Stimulated activated CD4-positive, alpha-beta T cell treated with anti-CD3 and anti-CD28 coated beads, Interleukin-4, amount 100 ng/mL, for 48 hours (primary cell): ENCODE measurements around the gene CEP72.

Source experiments
- DNase-seq, 2 donors: peaks; one replicate each; pipeline ENCODE4 v3.0.0-alpha.2; 2020; ENCODE audit warnings: low read depth in 2 of 2

CEP72 gene

GRCh38 chr5:636951-637350, 24.8 kb downstream of the CEP72 start:
- no peak for DNase-seq

- DNase-seq, result no peak
These were observed 25.7 kb downstream of the CEP72 start for GRCh38 chr5:637581-638450.

DNA sequence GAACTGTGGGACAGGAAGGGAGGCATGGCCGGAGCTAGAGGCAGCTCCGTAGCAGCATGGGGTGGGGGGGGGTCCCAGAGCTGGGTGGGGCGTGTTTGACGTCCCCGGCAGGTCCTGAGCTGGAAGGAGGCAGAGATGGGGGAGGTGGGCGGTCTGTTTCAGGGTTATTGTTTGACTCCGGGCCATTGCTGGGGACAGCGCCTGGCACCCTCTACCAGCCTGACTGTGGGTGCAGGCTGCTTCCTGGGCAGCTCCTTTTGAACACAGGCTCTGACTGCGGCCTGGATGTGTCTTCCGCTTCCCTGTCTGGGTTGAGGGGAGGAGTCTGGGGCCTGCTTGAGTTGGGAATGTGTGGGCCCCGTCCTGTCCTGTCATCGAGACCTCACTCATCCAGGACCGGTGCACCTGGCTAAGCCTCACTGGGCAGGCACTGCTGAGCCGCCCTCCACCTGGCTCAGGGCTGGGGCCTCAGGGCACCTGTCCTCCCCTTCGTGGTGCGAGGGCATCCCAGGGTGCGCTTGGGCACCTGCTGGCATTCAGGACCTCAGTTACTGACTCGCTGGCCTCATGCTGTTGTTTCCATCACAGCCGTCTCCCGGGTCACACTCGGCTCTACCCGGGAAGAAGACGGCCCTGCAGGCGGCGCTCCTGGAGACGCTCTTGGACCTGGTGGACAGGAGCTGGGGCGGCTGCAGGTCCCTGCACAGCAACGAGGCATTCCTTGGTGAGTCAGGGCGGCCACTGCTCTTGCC, 26.5 kb downstream of the CEP72 start:
- DNase-seq, result no peak

DNA sequence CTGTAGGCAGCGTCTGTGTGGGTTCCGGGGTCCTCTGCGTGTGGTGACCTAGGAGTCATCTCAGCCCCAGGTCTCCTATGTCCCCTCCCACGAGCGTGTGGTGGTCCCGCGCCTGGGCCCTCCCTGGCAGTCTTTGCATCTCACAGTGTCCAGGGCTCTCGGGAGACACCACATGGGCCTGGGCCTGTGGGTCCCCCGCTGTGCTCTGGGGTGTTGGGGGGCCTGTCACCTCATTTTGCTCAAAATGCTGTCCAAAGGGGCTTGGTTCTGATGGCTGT, 27.1 kb downstream of the CEP72 start:
- no peak for DNase-seq

GRCh38 chr5:639584-640213, 27.6 kb downstream of the CEP72 start:
- DNase-seq, result no peak

DNA sequence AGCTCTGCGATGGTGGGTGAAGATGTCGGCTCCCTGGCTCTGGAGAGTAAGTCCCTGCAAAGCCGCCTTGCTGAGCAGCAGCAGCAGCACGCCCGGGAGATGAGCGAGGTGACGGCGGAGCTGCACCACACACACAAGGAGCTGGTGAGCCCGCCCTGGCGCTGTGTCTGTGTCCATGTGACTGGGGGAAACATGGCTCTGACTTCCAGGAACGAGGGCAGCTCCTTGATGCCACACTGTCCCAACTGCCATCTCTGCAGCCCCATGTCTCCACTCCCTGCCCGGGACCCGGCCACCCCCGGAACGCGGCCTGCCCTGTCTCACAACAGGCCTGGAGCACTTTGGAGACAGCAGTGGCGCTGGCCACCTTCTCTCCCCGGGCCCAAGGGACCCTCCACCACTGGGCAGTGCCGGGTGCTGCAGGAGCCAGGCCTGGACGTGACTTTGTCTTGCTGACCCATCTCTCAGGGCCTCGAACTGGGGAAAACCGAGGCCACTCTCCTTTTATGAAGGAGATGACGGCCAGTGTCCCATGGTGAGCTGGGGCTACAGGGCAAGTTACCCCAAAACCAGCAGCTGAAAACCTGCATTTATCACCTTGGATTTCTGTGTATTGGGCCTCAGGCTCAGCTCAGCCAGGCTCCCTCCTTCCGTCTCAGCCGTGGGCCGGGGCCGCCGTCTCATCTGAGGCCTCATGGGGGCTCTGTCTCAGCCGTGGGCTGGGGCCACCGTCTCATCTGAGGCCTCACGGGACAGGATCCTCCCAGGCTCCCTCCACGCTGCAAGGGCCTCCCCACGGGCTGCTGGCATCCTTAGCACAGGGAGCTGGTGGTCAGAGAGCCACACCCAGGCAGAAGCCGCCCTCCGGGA, 28.6 kb downstream of the CEP72 start:
- no peak for DNase-seq

GRCh38 chr5:641331-641765, 29.2 kb downstream of the CEP72 start:
- no peak for DNase-seq

GRCh38 chr5:642481-642880, 30.3 kb downstream of the CEP72 start:
- DNase-seq, result no peak

DNA sequence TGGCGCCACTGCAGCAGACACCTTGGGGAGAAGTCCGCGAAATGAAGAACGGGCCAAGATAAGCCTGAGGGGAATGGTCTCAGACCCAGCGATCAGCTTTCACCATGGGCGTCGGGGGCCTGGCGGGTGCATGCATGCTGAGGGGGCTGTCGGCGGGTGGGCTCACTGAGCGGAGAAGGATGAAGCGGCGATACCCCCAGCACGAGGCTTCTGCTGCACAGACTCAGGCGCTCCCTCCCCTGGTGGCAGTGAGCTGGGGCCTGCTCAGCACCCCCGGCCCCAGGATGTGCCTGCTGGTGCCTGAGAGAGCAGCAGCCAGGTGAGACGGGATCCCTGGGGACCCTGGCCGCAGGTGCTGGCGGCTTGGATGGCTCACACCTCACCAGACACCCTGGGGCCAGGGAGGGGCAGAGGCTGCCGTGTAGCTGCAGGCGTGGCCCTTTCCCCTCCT, 31.2 kb downstream of the CEP72 start:
- no peak for DNase-seq

- DNase-seq, result no peak
These were observed 31.7 kb downstream of the CEP72 start for GRCh38 chr5:643811-644271.

GRCh38 chr5:644509-644908, 32.4 kb downstream of the CEP72 start:
- no peak for DNase-seq

- no peak for DNase-seq
These were observed 32.8 kb downstream of the CEP72 start for GRCh38 chr5:644971-645370.

- no peak for DNase-seq
These were observed 33.3 kb downstream of the CEP72 start for GRCh38 chr5:645421-645820.

DNA sequence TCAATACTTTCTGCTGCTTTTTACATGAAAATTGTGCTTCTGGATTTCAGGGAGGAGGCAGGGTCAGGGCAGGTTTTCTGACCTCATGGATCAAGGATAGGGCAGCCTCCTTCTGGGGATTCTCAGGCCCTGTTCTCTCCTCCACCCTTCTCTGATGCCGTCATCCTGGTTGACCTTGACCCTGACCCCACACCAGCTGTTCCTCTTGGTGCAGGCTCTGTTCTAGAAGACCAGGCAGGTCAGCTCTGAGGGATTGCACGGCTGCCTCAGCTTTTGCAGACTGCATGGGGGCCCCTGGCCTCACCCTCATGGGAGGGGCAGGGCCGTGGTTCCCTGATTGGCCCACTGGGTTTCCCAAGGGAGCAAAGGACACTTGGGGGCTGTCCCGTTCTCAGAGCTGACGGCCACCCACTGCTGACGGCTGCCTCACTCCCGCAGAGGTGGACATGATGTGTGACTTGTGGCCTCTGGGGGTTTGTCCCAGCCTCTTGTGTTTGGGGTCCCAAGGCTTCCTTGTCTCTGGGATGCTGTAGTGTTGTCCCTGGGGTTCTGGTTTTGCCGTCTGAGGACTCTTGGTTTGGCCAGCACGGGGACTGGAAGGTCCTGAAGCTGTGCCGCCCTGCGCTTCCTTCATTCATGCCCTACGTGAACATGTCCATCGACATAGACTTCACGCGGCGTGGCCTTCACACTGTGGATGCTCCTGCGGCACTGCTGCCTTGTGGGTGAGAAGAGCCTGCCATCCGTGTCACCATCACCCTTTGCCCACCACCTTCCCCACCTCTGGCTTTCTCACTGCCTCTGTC, 34.5 kb downstream of the CEP72 start:
- no peak for DNase-seq

DNA sequence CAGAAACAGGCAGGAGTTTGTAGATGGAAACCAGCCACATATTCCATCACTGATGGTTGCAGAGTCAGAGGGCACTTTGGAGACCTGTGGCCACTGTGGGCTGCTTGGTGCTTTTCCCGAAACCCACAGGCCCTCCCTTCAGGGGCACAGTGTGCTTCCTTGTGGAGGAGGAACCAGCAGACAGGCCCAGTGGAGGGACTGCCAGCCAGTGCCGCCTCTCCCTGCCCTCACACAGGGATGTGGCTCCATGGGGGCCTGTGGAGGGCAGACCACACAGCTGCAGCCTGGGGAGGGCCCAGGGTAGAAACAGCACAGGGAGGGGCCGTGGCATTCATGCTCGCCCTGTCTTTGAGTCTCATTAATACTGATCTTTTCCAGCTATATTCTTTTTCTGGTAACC, 35.2 kb downstream of the CEP72 start:
- no peak for DNase-seq

DNA sequence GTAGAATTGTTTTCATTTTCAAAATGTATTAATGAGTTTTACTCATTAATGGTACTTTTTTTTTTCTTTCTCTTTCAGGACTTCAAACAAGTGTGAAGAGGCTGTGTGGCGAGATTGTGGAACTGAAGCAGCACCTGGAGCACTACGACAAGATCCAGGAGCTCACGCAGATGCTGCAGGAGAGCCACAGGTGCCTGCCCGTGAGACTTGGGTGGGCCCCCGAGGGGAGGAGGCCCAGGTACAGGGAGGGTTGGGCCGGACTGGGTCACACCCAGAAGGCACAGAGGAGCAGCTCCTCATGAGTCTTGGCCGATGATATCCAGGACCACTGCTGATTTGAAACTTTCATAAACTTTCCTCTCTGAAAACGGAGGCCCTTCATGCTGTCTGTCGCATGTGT, 35.6 kb downstream of the CEP72 start:
- no peak for DNase-seq

GRCh38 chr5:651296-652022, 39.3 kb downstream of the CEP72 start:
- DNase-seq, result no peak

- DNase-seq, result no peak
These were observed 39.9 kb downstream of the CEP72 start for GRCh38 chr5:652023-652515.

GRCh38 chr5:652773-653350, 40.7 kb downstream of the CEP72 start:
- DNase-seq, result no peak
